SK-N-SH (cell line): ENCODE data around the gene CDC45.

Source experiments
- CTCF ChIP-seq: fragments of 200-600 bp; sonication (generic); IDR thresholded peaks from 2 replicates; pipeline ENCODE4 v1.6.1; 2017; ENCODE audit warnings: antibody characterized with exemption, mild to moderate bottlenecking, moderate library complexity
- EP300 ChIP-seq, 2 experiments: IDR thresholded peaks; 2 replicates each; pipeline versions ENCODE4 v1.4.0 to v1.6.1; 2012; ENCODE audit warnings: borderline replicate concordance in 1 of 2, low read depth in 1 of 2, low read length in 1 of 2
- FOSL2 ChIP-seq: IDR thresholded peaks from 2 replicates; pipeline ENCODE4 v1.4.0; 2012; ENCODE audit warnings: low read depth, mild to moderate bottlenecking, moderate library complexity, borderline replicate concordance
- MEF2A ChIP-seq: IDR thresholded peaks from 2 replicates; pipeline ENCODE4 v1.4.0; 2012; ENCODE audit warnings: low read depth, borderline replicate concordance
- SMC3 ChIP-seq: IDR thresholded peaks from 2 replicates; pipeline ENCODE4 v1.6.1; 2012; ENCODE audit warnings: low read depth, low read length, improper control_type of control experiment
- TAF1 ChIP-seq: IDR thresholded peaks from 2 replicates; pipeline ENCODE4 v1.6.1; 2012; ENCODE audit warnings: low read depth, mild to moderate bottlenecking, low read length, moderate library complexity, borderline replicate concordance
- TEAD4 ChIP-seq: IDR thresholded peaks from 2 replicates; pipeline ENCODE4 v1.4.0; 2012; ENCODE audit warnings: mild to moderate bottlenecking, borderline replicate concordance; ENCODE audit not compliant: insufficient read depth
- USF2 ChIP-seq: fragments of 150-350 bp; IDR thresholded peaks from 2 replicates; pipeline ENCODE4 v1.6.1; 2017; ENCODE audit warnings: antibody characterized with exemption, low read length, low read depth, borderline replicate concordance
- YY1 ChIP-seq: IDR thresholded peaks from 2 replicates; pipeline ENCODE4 v1.4.0; 2012; ENCODE audit warnings: low read depth, mild to moderate bottlenecking

- TF ChIP-seq SMC3 (no peak), CTCF (no peak), TAF1 (no peak), EP300 (IDR thresholded peaks at IDR 0.05; ENCODE audit: borderline replicate concordance in 1 of 2, low read depth in 1 of 2, low read length in 1 of 2) (no peak), MEF2A (no peak), USF2 (no peak), YY1 (no peak), FOSL2 (no peak), TEAD4 (no peak)
Measured at GRCh38 chr22:19517171-19517500, 37.4 kb downstream of the CDC45 start.
